Osteocyte (in vitro differentiated cells): Measurements from ENCODE around the gene DENND4A. TPM values are rescaled to one million over a fixed set of nuclear protein-coding genes. Genes with fewer than 3 reads are reported as not detected.
A peak's percentile ranks its signal among the peaks of the same experiment; 100 is the strongest.

Experiments
- DNase-seq: peaks from one replicate; pipeline ENCODE4 v3.0.0; 2021; ENCODE audit warnings: mixed read lengths; ENCODE audit not compliant: unreplicated experiment; ENCODE audit errors: extremely low spot score
- H3K27ac Mint-ChIP-seq: one replicate; pipeline ENCODE4 v1.8.0; 2021; ENCODE audit warnings: mild to moderate bottlenecking, mixed read lengths; ENCODE audit not compliant: unreplicated experiment
- H3K27me3 Mint-ChIP-seq: one replicate; pipeline ENCODE4 v1.8.0; 2021; ENCODE audit warnings: mixed read lengths; ENCODE audit not compliant: unreplicated experiment
- H3K36me3 Mint-ChIP-seq: one replicate; pipeline ENCODE4 v1.8.0; 2021; ENCODE audit warnings: mixed read lengths; ENCODE audit not compliant: unreplicated experiment
- H3K4me1 Mint-ChIP-seq: one replicate; pipeline ENCODE4 v1.8.0; 2021; ENCODE audit warnings: mixed read lengths; ENCODE audit not compliant: unreplicated experiment
- H3K4me3 Mint-ChIP-seq: one replicate; pipeline ENCODE4 v1.8.0; 2021; ENCODE audit warnings: mild to moderate bottlenecking, moderate library complexity, mixed read lengths; ENCODE audit not compliant: unreplicated experiment
- H3K9me3 Mint-ChIP-seq: one replicate; pipeline ENCODE4 v1.8.0; 2021; ENCODE audit warnings: mixed read lengths; ENCODE audit not compliant: unreplicated experiment
- CTCF ChIP-seq: fragments of 200-600 bp; sonication (generic); IDR thresholded peaks from 2 replicates; pipeline ENCODE4 v1.5.0; 2021; ENCODE audit warnings: antibody characterized with exemption, mild to moderate bottlenecking, moderate library complexity
- total RNA-seq: library from RNA; stranded (reverse); gene quantifications from 2 replicates; pipeline ENCODE4 v1.2.1, GENCODE V29; 2021

Gene DENND4A
- total RNA-seq, 1 donor from 2014 or later = 24.5 TPM

GRCh38 chr15:65644282-65644681, 147.8 kb downstream of the DENND4A start:
- H3K36me3 Mint-ChIP-seq = peaks cover 5% of the 10 kb centered on the region
- no peaks in the 10 kb centered on the region for H3K9me3 Mint-ChIP-seq
- no peaks in the 10 kb centered on the region for H3K27me3 Mint-ChIP-seq
- DNase-seq = no peak
- no peak overlapping the region for H3K4me3 Mint-ChIP-seq
- H3K27ac Mint-ChIP-seq = no peak overlapping the region
- no peak for TF ChIP-seq CTCF
- peaks cover 13% of the 10 kb centered on the region for H3K4me1 Mint-ChIP-seq

GRCh38 chr15:65642594-65642993, 149.5 kb downstream of the DENND4A start:
- Mint-ChIP-seq H3K27me3 (no peaks in the 10 kb centered on the region), H3K9me3 (no peaks in the 10 kb centered on the region), H3K27ac (no peak overlapping the region), H3K4me3 (no peak overlapping the region), H3K4me1 (peaks cover 23% of the 10 kb centered on the region), H3K36me3 (peaks cover 4% of the 10 kb centered on the region)
- no peak for TF ChIP-seq CTCF
- no peak for DNase-seq

- no peak overlapping the region for H3K4me3 Mint-ChIP-seq
- no peak overlapping the region for H3K27ac Mint-ChIP-seq
- no peaks in the 10 kb centered on the region for H3K27me3 Mint-ChIP-seq
- no peaks in the 10 kb centered on the region for H3K9me3 Mint-ChIP-seq
- H3K4me1 Mint-ChIP-seq = peaks cover 22% of the 10 kb centered on the region
- no peaks in the 10 kb centered on the region for H3K36me3 Mint-ChIP-seq
- no peak for DNase-seq
- TF ChIP-seq CTCF = no peak
Measured at GRCh38 chr15:65641768-65642475, 150.2 kb downstream of the DENND4A start.

- no peak for TF ChIP-seq CTCF
- Mint-ChIP-seq H3K36me3 (no peaks in the 10 kb centered on the region), H3K9me3 (no peaks in the 10 kb centered on the region), H3K4me1 (peaks cover 14% of the 10 kb centered on the region), H3K27me3 (no peaks in the 10 kb centered on the region), H3K4me3 (no peak overlapping the region), H3K27ac (no peak overlapping the region)
- no peak for DNase-seq
Measured at GRCh38 chr15:65639509-65639908, 152.6 kb downstream of the DENND4A start.

- no peaks in the 10 kb centered on the region for H3K27me3 Mint-ChIP-seq
- DNase-seq = no peak
- peak overlapping the region; percentile 5 for H3K4me3 Mint-ChIP-seq
- no peak overlapping the region for H3K27ac Mint-ChIP-seq
- no peaks in the 10 kb centered on the region for H3K9me3 Mint-ChIP-seq
- TF ChIP-seq CTCF = peak; percentile 85
- H3K36me3 Mint-ChIP-seq = peaks cover 2% of the 10 kb centered on the region
- H3K4me1 Mint-ChIP-seq = peaks cover 19% of the 10 kb centered on the region
Measured at GRCh38 chr15:65638681-65639089, 153.4 kb downstream of the DENND4A start.
